Measurements from ENCODE around the gene AATF.

DNA sequence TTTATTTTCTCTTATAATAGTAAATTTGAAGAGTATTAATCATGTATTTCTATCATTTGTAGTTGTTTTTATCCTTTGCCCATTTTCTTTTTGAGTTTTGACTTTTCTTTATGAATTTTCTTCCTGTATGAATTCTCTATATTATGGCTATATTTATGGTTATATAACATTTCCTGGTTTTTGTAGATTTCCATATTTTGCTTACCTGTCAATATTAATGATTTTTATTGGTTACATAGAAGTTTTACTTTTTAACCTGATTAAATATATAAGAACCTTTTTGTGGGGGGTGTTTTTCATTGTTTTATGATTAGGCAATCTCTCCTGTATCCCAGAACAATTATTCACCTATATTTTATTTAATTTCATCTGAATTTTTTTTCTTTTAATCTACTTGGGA is 93.2 kb downstream of the AATF start:
- TF ChIP-seq YY1 (IDR thresholded peaks at IDR 0.05; ENCODE audit: insufficient read depth, insufficient read length) (no peak), SUZ12 (IDR thresholded peaks at IDR 0.05; ENCODE audit: extremely low read depth, insufficient read depth, insufficient read length) (no peak)
